Medulla oblongata (tissue), 1 donor: ENCODE results near the gene ZFP92.

ENCODE experiments used
- DNase-seq: peaks from one replicate; pipeline ENCODE4 v3.0.0-alpha.2; 2015; ENCODE audit errors: extremely low spot score

Gene ZFP92

GRCh38 chrX:153456161-153456560 is 44.9 kb downstream of the ZFP92 start:
- DNase-seq, result peak; percentile 25

- no peak for DNase-seq
Observed at GRCh38 chrX:153456704-153457103, 45.4 kb downstream of the ZFP92 start.

- DNase-seq, result no peak
Observed at GRCh38 chrX:153457136-153457825, 46.0 kb downstream of the ZFP92 start.

GRCh38 chrX:153457827-153458466 is 46.7 kb downstream of the ZFP92 start:
- no peak for DNase-seq

- DNase-seq, result no peak
Observed at GRCh38 chrX:153458476-153458875, 47.2 kb downstream of the ZFP92 start.

GRCh38 chrX:153459986-153460385 is 48.7 kb downstream of the ZFP92 start:
- DNase-seq, result no peak

GRCh38 chrX:153460826-153461225 is 49.6 kb downstream of the ZFP92 start:
- DNase-seq, result peak; percentile 27
